Transverse colon (tissue), 4 donors: ENCODE measurements around the gene MROH7. TPM values are rescaled to one million over a fixed set of nuclear protein-coding genes. Genes with fewer than 3 reads are reported as not detected.

Experiments
- DNase-seq: peaks from one replicate; pipeline ENCODE4 v3.0.0-alpha.2; 2019
- H3K27ac ChIP-seq, 4 donors: fragments of 200-600 bp; sonication (generic); 2 replicates each; pipeline ENCODE4 v1.5.1; 2016 to 2018; ENCODE audit warnings: inconsistent platforms in 4 of 4
- H3K27me3 ChIP-seq: fragments of 200-600 bp; sonication (generic); 2 replicates; pipeline ENCODE4 v1.5.1; 2017; ENCODE audit warnings: inconsistent platforms
- H3K36me3 ChIP-seq, 4 donors: fragments of 200-600 bp; sonication (generic); 2 replicates each; pipeline ENCODE4 v1.5.1; 2017 to 2019; ENCODE audit warnings: inconsistent platforms in 4 of 4
- H3K4me1 ChIP-seq, 4 donors: fragments of 200-600 bp; sonication (generic); 2 replicates each; pipeline ENCODE4 v1.5.1; 2017 to 2020; ENCODE audit warnings: inconsistent platforms in 4 of 4
- H3K4me3 ChIP-seq, 4 donors: fragments of 200-600 bp; sonication (generic); 1 replicate in 1 of 4; 2 replicates in 3 of 4; pipeline versions ENCODE4 v1.5.1 to v1.6.1; 2017 to 2019; ENCODE audit warnings: inconsistent platforms in 4 of 4
- H3K9me3 ChIP-seq, 2 donors: fragments of 200-600 bp; sonication (generic); 2 replicates each; pipeline ENCODE4 v1.5.1; 2017 to 2019; ENCODE audit warnings: inconsistent platforms in 2 of 2
- CTCF ChIP-seq, 5 experiments: fragments of 200-600 bp in 3 of 5; fragments of 450-650 bp in 2 of 5; sonication (generic) in 3 of 5; IDR thresholded peaks; 1 replicate in 2 of 5; 2 replicates in 3 of 5; pipeline ENCODE4 v1.5.1; 2016 to 2017; ENCODE audit warnings: antibody characterized with exemption in 5 of 5, inconsistent platforms in 3 of 5, mild to moderate bottlenecking in 2 of 5, moderate library complexity in 1 of 5
- EP300 ChIP-seq: sonication (generic); formaldehyde crosslinking; IDR thresholded peaks from one replicate; pipeline ENCODE4 v1.6.1; 2017; ENCODE audit warnings: antibody characterized with exemption, low read depth
- POLR2A ChIP-seq: fragments of 450-650 bp; IDR thresholded peaks from one replicate; pipeline ENCODE4 v1.6.1; 2016; ENCODE audit warnings: antibody characterized with exemption, mild to moderate bottlenecking, moderate library complexity
- POLR2AphosphoS5 ChIP-seq, 3 donors: sonication (generic); formaldehyde crosslinking; IDR thresholded peaks; one replicate each; pipeline ENCODE4 v1.6.1; 2016; ENCODE audit warnings: antibody characterized with exemption in 3 of 3
- WGBS, 2 donors: methylation state at CpG; one replicate each; pipeline ENCODE4 v1.1.5; 2018; ENCODE audit warnings: low coverage in 1 of 2; 5-methylcytosine and 5-hydroxymethylcytosine counted together
- in situ Hi-C, 4 donors: fragments of 200-750 bp; cut with MboI; loops; one replicate each; pipeline versions ENCODE4 v1.15.0 to v1.15.1; 2017; ENCODE audit warnings: low sequenced_read_pairs in 3 of 4, low pct_ligation_motif_present in 1 of 4, low pct_unique_long_range_greater_than_20kb in 1 of 4
- intact Hi-C: fragments of 100-400 bp; cut with DNase I; formaldehyde crosslinking; loops from one replicate; pipeline ENCODE4 v1.15.1; 2023; ENCODE audit warnings: low total_unique reads
- total RNA-seq, 4 donors: library from RNA; depleted of rRNA; stranded (reverse); fragments of >200 nt; gene quantifications; one replicate each; pipeline ENCODE4 v1.1.0, GENCODE V29; 2016

Gene MROH7
- total RNA-seq, 4 donors from 2014 or later: 16.1 to 69.9 (median 30.5) TPM

- intact Hi-C loops: no loop called here
- H3K36me3 ChIP-seq: peaks cover 0 to 44% (median 16%) of the 10 kb centered on the region in 4 donors
- H3K27ac ChIP-seq: no peak overlapping the region
- no peaks in the 10 kb centered on the region for H3K27me3 ChIP-seq
- H3K9me3 ChIP-seq: no peaks in the 10 kb centered on the region
- in situ Hi-C loops: no loop called here
- no peak for DNase-seq
- H3K4me1 ChIP-seq: no peaks in the 10 kb centered on the region
- WGBS, 2 donors: 61% methylated on average over 4 of the region's 4 CpGs; no CpG with 5 or more reads in 1 of the 2 donors
- TF ChIP-seq POLR2A (no peak), POLR2AphosphoS5 (IDR thresholded peaks at IDR 0.05) (no peak), EP300 (no peak), CTCF (IDR thresholded peaks at IDR 0.05) (no peak)
- H3K4me3 ChIP-seq: no peak overlapping the region
Measured at GRCh38 chr1:54742282-54742681, 100.7 kb downstream of the MROH7 start.

GRCh38 chr1:54743416-54744226 lies 102.0 kb downstream of the MROH7 start:
- DNase-seq: no peak
- Histone ChIP-seq H3K27ac (no peak overlapping the region), H3K9me3 (no peaks in the 10 kb centered on the region), H3K27me3 (no peaks in the 10 kb centered on the region), H3K4me3 (no peak overlapping the region), H3K36me3 (peaks cover 0 to 30% (median 11%) of the 10 kb centered on the region in 4 donors), H3K4me1 (no peaks in the 10 kb centered on the region)
- intact Hi-C loops (no loop called here), in situ Hi-C loops (no loop called here)
- TF ChIP-seq CTCF (IDR thresholded peaks at IDR 0.05) (no peak), POLR2AphosphoS5 (IDR thresholded peaks at IDR 0.05) (no peak), EP300 (no peak), POLR2A (no peak)
- WGBS, 2 donors: 76% methylated on average over 12 of the region's 12 CpGs; no CpG with 5 or more reads in 1 of the 2 donors

- in situ Hi-C loops: no loop called here
- H3K4me1 ChIP-seq: no peaks in the 10 kb centered on the region
- H3K36me3 ChIP-seq: peaks cover 0 to 20% (median 7%) of the 10 kb centered on the region in 4 donors
- H3K4me3 ChIP-seq: no peak overlapping the region
- intact Hi-C loops: no loop called here
- 100% methylated on average over 3 of the region's 3 CpGs; no CpG with 5 or more reads in 1 of the 2 donors for WGBS, 2 donors
- DNase-seq: no peak
- no peak for TF ChIP-seq POLR2AphosphoS5 (IDR thresholded peaks at IDR 0.05)
- TF ChIP-seq CTCF (IDR thresholded peaks at IDR 0.05): no peak
- no peak for TF ChIP-seq POLR2A
- no peak for TF ChIP-seq EP300
- H3K9me3 ChIP-seq: no peaks in the 10 kb centered on the region
- H3K27me3 ChIP-seq: no peaks in the 10 kb centered on the region
- H3K27ac ChIP-seq: no peak overlapping the region
Measured at GRCh38 chr1:54744696-54745095, 103.1 kb downstream of the MROH7 start.

GRCh38 chr1:54745274-54745673 lies 103.7 kb downstream of the MROH7 start:
- no peaks in the 10 kb centered on the region for H3K27me3 ChIP-seq
- H3K4me3 ChIP-seq: no peak overlapping the region
- DNase-seq: no peak
- no peak overlapping the region for H3K27ac ChIP-seq
- in situ Hi-C loops (no loop called here), intact Hi-C loops (no loop called here)
- no peaks in the 10 kb centered on the region for H3K9me3 ChIP-seq
- no peak for TF ChIP-seq POLR2A
- TF ChIP-seq CTCF (IDR thresholded peaks at IDR 0.05): no peak
- no peak for TF ChIP-seq EP300
- TF ChIP-seq POLR2AphosphoS5 (IDR thresholded peaks at IDR 0.05): no peak
- H3K4me1 ChIP-seq: no peaks in the 10 kb centered on the region
- WGBS, 2 donors: 85% methylated on average over 6 of the region's 6 CpGs; no CpG with 5 or more reads in 1 of the 2 donors
- H3K36me3 ChIP-seq: peaks cover 0 to 14% (median 5%) of the 10 kb centered on the region in 4 donors
